Measurements from ENCODE around the gene RAB31. TPM values are rescaled to one million over a fixed set of nuclear protein-coding genes. Genes with fewer than 3 reads are reported as not detected.

The RAB31 gene
- total RNA-seq, 2 experiments from 2014 or later, result not detected

DNA sequence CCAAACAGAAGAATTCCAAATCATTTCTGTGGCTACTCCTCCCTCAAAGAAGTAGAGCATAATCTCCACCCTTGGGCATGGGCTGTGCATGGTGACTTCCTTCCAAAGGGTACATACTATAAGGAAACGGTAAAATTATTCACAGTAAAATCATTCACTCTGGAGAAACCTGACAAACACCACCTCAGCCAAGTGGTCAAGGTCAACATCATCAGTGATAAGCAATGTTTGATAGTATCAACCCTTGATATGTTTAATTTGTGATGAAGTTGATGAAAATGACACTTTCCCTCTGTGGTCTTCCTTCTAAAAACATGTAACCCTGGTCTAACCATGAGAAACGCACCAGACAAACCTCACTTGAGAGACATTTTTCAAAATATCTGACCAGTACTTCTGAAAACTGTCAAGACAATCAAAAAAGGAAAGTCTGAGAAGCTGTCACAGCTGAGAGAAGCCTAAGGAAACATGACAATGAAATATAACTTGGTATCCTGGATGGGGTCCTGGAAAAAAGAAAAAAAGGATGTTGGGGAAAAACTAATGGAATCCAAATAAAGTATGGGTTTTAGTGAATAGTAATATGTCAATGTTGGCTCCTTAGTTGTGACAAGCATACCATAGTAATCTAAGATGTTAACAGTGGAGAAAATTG, 168.2 kb downstream of the RAB31 start:
- no peaks in the 10 kb centered on the region for H3K36me3 Mint-ChIP-seq (ENCODE audit: low read depth)
- ATAC-seq (no peak), DNase-seq (no peak)
- H3K4me1 Mint-ChIP-seq (ENCODE audit: low read depth), result no peaks in the 10 kb centered on the region
- CTCF ChIA-PET, result no interaction called here
- H3K4me3 Mint-ChIP-seq, result no peak overlapping the region
- no peaks in the 10 kb centered on the region for H3K9me3 Mint-ChIP-seq (ENCODE audit: insufficient read depth)
- POLR2A ChIA-PET, result no interaction called here
- H3K27ac Mint-ChIP-seq, result no peak overlapping the region
- peaks cover under 1% of the 10 kb centered on the region for H3K27me3 Mint-ChIP-seq (ENCODE audit: low read depth)

DNA sequence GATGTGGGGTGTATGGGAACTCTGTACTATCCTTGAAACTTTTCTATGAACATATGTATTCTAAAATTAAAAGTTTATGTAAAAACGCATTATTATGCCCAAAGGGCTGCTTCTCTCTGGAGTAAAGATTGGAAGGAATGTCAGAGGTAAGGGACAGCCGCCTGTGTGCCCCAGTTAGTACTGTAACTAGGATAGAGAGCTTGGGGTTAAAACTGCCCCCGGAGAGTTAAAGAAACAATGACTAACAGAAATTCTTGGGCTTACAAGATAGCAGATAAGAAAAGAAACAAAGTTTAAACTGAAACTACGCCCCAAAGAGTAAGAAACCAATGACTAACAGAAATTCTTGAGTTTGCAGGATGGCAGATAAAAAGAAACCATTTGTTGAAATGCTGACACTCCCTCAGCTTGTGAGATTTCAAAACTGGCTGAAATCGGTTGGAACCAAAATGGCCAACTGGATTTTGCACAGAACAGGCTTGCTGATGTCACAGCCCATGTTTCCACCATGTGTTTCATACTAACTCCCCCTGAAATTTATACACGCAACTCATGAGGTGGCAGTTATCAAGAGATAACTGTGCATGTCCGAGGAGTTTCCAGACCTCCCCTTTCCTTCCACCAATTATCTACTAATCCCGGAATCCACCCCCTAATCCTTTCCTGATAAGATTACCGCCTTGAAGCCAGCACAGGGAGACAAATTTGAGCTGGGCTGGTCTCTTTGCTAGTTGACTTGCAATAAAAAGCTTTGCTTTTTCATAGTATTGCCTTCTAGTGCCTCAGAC, 169.0 kb downstream of the RAB31 start:
- POLR2A ChIA-PET, result no interaction called here
- ATAC-seq, result no peak
- DNase-seq, result no peak

DNA sequence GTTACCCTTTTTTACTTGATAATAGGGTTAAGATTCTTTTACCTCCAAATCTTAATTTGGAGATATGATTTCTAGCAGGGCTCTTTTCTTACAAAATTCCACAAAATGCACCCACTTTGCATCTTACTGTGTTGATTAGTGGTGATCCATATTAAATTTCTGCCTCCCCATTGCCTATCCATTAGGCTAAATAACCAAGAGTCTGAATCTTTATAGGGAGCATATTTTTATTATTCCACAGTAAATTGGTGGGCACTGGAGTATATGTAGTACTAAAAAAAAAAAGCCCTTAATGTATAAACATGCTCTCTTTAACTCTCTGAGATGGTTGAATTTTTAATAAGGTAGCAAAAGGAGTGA, 169.5 kb downstream of the RAB31 start:
- POLR2A ChIA-PET, result no interaction called here
- no peaks in the 10 kb centered on the region for H3K36me3 Mint-ChIP-seq (ENCODE audit: low read depth)
- H3K27me3 Mint-ChIP-seq (ENCODE audit: low read depth), result no peaks in the 10 kb centered on the region
- DNase-seq (no peak), ATAC-seq (no peak)
- no peak overlapping the region for H3K27ac Mint-ChIP-seq
- H3K4me3 Mint-ChIP-seq, result no peak overlapping the region
- CTCF ChIA-PET, result no interaction called here
- no peaks in the 10 kb centered on the region for H3K9me3 Mint-ChIP-seq (ENCODE audit: insufficient read depth)
- H3K4me1 Mint-ChIP-seq (ENCODE audit: low read depth), result no peaks in the 10 kb centered on the region

More for the DNA sequence above, 169.0 kb downstream of the RAB31 start:
- no peak overlapping the region for H3K27ac Mint-ChIP-seq
- H3K4me3 Mint-ChIP-seq, result no peak overlapping the region
- H3K27me3 Mint-ChIP-seq (ENCODE audit: low read depth), result no peaks in the 10 kb centered on the region
- no peaks in the 10 kb centered on the region for H3K9me3 Mint-ChIP-seq (ENCODE audit: insufficient read depth)
- no peaks in the 10 kb centered on the region for H3K4me1 Mint-ChIP-seq (ENCODE audit: low read depth)
- CTCF ChIA-PET, result no interaction called here
- H3K36me3 Mint-ChIP-seq (ENCODE audit: low read depth), result no peaks in the 10 kb centered on the region

DNA sequence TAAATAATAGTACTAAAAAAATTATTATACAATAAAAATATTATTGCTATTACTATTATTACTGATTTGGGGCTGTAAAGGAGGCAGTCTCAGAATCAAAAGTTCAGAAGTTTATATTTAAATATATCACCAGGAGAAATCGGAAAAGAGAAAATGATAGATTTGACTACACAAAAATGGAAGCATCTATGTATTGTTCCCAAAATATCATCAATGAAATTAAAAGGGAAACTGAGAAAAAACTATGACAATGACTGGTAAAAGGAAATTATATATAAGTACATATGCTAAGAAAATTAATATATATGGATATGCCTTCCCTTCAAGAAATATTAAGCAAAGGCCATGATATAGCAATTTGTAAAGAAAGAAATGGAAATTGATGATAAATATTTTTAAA, 170.0 kb downstream of the RAB31 start:
- Mint-ChIP-seq H3K36me3 (ENCODE audit: low read depth) (no peaks in the 10 kb centered on the region), H3K4me1 (ENCODE audit: low read depth) (no peaks in the 10 kb centered on the region), H3K4me3 (no peak overlapping the region), H3K27ac (no peak overlapping the region), H3K9me3 (ENCODE audit: insufficient read depth) (no peaks in the 10 kb centered on the region), H3K27me3 (ENCODE audit: low read depth) (no peaks in the 10 kb centered on the region)
- POLR2A ChIA-PET, result no interaction called here
- ATAC-seq (no peak), DNase-seq (no peak)
- CTCF ChIA-PET, result no interaction called here

DNA sequence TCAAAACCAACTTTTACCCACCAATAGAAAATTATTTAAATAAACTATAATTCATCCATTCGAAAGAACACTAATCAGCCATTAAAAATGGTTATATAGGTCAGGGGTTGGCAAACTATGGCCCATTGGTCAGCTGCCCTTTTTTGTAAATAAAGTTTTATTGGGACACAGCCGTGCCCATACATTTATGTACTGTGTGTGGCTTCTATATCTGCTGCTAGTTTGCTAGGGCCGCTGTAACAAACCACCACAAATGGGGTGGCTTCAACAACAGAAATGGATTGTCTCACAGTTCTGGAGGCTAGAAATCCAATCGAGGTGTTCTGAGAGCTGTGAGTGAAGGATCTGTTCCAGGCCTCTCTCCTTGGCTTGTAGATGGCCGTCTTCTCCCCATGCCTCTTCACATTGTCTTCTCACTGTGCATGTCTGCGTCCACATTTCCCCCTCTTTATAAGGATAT, 170.7 kb downstream of the RAB31 start:
- no peak overlapping the region for H3K4me3 Mint-ChIP-seq
- POLR2A ChIA-PET, result no interaction called here
- H3K4me1 Mint-ChIP-seq (ENCODE audit: low read depth), result no peaks in the 10 kb centered on the region
- ATAC-seq, result no peak
- no peak for DNase-seq
- H3K27me3 Mint-ChIP-seq (ENCODE audit: low read depth), result no peaks in the 10 kb centered on the region
- no peaks in the 10 kb centered on the region for H3K36me3 Mint-ChIP-seq (ENCODE audit: low read depth)
- CTCF ChIA-PET, result no interaction called here
- H3K27ac Mint-ChIP-seq, result no peak overlapping the region
- H3K9me3 Mint-ChIP-seq (ENCODE audit: insufficient read depth), result no peaks in the 10 kb centered on the region

DNA sequence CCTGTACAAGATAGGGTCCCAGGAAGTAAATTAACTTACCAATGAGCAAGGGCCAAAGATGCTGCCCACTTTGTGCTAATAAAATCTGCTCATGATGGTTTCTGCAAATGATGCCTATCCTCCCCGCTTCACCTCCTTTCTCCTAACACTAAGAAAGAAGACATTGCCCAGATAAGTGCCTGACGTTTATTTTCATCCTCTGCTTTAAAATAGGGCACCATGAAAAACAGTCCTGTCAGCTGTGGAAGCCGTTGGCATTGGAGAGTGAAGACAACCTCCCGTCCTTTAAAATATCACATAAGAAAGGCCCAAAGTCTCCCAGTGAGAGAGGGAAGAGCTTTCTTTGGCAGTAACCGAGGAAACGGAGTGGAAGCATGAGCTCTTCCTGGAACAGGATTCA, 176.0 kb downstream of the RAB31 start:
- DNase-seq, result no peak
- no peaks in the 10 kb centered on the region for H3K9me3 Mint-ChIP-seq (ENCODE audit: insufficient read depth)
- H3K36me3 Mint-ChIP-seq (ENCODE audit: low read depth), result no peaks in the 10 kb centered on the region
- POLR2A ChIA-PET, result no interaction called here
- CTCF ChIA-PET, result interaction anchor here (1.0 kb wide), 1 partner anchor 15 kb away, joined by 3 read pairs; no protein-coding TSS in a partner anchor
- no peak for ATAC-seq
- no peaks in the 10 kb centered on the region for H3K27me3 Mint-ChIP-seq (ENCODE audit: low read depth)
- no peaks in the 10 kb centered on the region for H3K4me1 Mint-ChIP-seq (ENCODE audit: low read depth)
- no peak overlapping the region for H3K27ac Mint-ChIP-seq
- H3K4me3 Mint-ChIP-seq, result no peak overlapping the region

DNA sequence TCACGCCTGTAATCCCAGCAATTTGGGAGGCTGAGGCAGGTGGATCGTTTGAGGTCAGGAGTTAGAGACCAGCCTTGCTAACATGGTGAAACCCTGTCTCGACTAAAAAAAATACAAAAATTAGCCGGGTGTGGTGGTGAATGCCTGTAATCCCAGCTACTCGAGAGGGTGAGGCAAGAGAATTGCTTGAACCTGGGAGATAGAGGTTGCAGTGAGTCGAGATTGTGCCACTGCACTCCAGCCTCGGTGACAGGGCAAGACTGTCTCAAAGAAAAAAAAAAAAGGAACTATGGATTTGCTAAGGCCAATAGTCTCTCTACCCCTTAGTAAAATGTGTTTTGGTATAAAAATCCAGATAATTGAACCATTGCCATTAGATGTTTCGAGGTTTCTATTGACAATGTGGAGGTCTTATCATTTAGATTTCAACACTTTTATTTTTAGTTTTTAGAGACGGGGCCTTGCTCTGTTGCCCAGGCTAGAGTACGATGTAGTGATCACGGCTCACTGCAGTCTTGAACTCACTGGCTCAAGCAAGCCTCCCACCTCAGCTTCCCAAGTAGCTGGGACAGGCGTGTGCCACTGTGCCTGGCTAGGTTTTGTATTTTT, 176.5 kb downstream of the RAB31 start:
- no peak overlapping the region for H3K27ac Mint-ChIP-seq
- no peak overlapping the region for H3K4me3 Mint-ChIP-seq
- H3K9me3 Mint-ChIP-seq (ENCODE audit: insufficient read depth), result no peaks in the 10 kb centered on the region
- no peaks in the 10 kb centered on the region for H3K4me1 Mint-ChIP-seq (ENCODE audit: low read depth)
- DNase-seq (no peak), ATAC-seq (no peak)
- no peaks in the 10 kb centered on the region for H3K36me3 Mint-ChIP-seq (ENCODE audit: low read depth)
- no peaks in the 10 kb centered on the region for H3K27me3 Mint-ChIP-seq (ENCODE audit: low read depth)
- ChIA-PET POLR2A (interaction anchor here (0.6 to 1.5 kb wide), 3 partner anchors 8 to 291 kb away, joined by 3 to 5 read pairs (median 4); partner anchors contain the start of gene VAPA), CTCF (interaction anchor here (1.0 kb wide), 1 partner anchor 14 kb away, joined by 3 read pairs; no protein-coding TSS in a partner anchor)

DNA sequence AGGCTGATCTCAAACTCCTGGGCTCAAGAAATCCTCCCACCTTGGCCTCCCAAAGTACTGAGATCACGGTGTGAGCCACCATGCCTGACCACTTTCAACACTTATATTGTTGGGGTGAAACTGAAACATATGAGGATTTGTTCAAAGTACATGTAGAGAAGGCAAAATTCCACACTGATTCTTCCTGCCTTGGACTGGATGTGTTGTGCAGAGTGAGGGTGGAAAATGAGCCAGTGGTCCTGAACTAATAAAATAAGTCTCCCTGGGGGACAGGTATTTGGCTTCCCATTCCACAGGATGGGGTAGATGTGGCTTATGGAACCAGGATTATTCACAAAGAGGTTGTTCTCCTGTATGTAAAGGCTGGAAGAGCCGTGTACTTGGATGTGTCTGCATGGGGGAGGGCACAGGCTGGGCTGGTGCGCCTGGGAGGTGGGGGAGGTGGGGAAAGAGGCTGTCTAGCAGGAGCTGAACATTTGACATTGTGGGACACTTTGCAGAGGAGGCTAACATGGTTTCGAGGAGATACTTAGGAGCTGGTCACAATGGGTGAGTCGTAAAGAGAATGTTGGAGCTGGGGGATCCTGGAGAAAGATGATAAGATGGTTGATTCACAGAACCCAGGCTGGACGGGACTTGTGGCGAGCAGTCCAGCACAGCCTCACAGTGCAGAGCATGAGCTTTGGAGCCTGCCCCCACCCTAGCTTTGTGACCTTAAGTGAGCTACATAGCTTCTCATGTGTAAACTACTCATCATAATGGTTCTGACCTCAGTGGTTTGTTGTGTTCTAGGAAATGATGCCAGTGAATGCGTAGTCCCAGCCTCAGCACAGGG, 177.3 kb downstream of the RAB31 start, which contains the start of gene TXNDC2:
TSS of gene TXNDC2 (plus strand) at position 804 of the 835 bp plus-strand sequence. CDS start 708 bp downstream, outside the sequence.
- CTCF ChIA-PET, result no interaction called here
- Mint-ChIP-seq H3K27ac (no peak within 1 kb of the TSS), H3K27me3 (ENCODE audit: low read depth) (no peaks in the 10 kb centered on the region), H3K9me3 (ENCODE audit: insufficient read depth) (no peaks in the 10 kb centered on the region), H3K4me1 (ENCODE audit: low read depth) (no peaks in the 10 kb centered on the region), H3K4me3 (no peak within 1 kb of the TSS), H3K36me3 (ENCODE audit: low read depth) (no peaks in the 10 kb centered on the region)
- no peak for DNase-seq
- no peak for ATAC-seq
- POLR2A ChIA-PET, result interaction anchor here (0.6 to 1.5 kb wide), 3 partner anchors 7 to 292 kb away, joined by 3 to 5 read pairs (median 4); partner anchors contain the start of gene VAPA

DNA sequence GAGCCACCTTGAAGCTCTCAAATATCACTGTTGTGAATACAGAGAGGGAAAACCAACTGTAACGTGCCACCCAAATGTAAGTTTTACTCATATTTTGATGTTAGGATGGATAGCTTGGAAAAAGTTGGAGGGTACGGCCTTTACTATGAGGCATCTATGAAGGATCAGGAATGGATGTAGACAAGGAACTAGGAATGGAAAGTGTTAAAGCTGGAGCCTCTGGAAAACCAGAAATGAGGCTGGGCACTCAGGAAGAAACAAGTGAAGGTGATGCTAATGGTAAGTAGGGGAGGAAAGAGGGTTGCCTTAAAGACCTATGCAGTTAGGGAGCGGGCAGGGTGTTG, 177.9 kb downstream of the RAB31 start:
- no peaks in the 10 kb centered on the region for H3K9me3 Mint-ChIP-seq (ENCODE audit: insufficient read depth)
- no peak overlapping the region for H3K27ac Mint-ChIP-seq
- H3K36me3 Mint-ChIP-seq (ENCODE audit: low read depth), result no peaks in the 10 kb centered on the region
- no peak overlapping the region for H3K4me3 Mint-ChIP-seq
- no peaks in the 10 kb centered on the region for H3K27me3 Mint-ChIP-seq (ENCODE audit: low read depth)
- ChIA-PET POLR2A (interaction anchor here (1.5 kb wide), 1 partner anchor 27 kb away, joined by 5 read pairs; the partner anchor contains the start of gene VAPA), CTCF (no interaction called here)
- no peaks in the 10 kb centered on the region for H3K4me1 Mint-ChIP-seq (ENCODE audit: low read depth)
- no peak for ATAC-seq
- no peak for DNase-seq

DNA sequence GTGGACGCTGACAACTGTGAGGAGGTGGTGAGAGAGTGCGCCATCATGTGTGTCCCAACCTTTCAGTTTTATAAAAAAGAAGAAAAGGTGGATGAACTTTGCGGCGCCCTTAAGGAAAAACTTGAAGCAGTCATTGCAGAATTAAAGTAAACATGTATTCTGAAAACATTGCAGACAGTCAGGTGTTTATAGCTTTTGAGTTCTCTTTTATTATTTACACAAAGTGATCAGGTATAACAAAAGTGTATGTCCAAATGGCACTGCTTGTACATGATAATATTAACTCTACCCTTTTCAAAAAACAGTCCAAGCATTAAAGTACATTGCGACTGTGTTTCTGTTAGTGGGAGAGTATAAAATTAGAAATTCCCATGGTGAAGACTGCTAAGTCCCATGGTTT, 179.9 kb downstream of the RAB31 start:
- CTCF ChIA-PET, result no interaction called here
- no peaks in the 10 kb centered on the region for H3K4me1 Mint-ChIP-seq (ENCODE audit: low read depth)

DNA sequence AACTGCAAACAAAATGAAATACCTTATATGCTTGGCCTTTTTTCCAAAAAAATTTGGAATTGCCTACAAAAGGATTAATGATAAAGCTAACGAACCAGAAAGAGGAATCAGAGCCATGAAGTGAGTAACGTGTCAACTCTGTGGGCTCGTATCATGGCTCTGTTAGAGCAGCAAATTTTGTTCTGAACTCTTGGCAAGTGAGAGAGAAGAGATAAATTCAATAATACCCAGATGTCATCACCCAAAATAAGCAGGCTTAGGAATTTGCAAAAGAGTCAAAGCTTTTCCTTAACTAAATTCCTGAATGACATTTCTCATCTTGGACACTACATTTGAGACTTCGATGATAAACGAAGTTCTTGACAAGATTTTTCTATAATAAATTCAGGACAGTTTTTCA, 182.1 kb downstream of the RAB31 start:
- DNase-seq (no peak), ATAC-seq (no peak)
- no peaks in the 10 kb centered on the region for H3K9me3 Mint-ChIP-seq (ENCODE audit: insufficient read depth)
- POLR2A ChIA-PET, result no interaction called here
- no peaks in the 10 kb centered on the region for H3K36me3 Mint-ChIP-seq (ENCODE audit: low read depth)
- H3K4me1 Mint-ChIP-seq (ENCODE audit: low read depth), result peaks cover 6% of the 10 kb centered on the region
- CTCF ChIA-PET, result no interaction called here
- H3K4me3 Mint-ChIP-seq, result no peak overlapping the region
- no peak overlapping the region for H3K27ac Mint-ChIP-seq
- H3K27me3 Mint-ChIP-seq (ENCODE audit: low read depth), result no peaks in the 10 kb centered on the region

More for the DNA sequence above, 179.9 kb downstream of the RAB31 start:
- Mint-ChIP-seq H3K27me3 (ENCODE audit: low read depth) (no peaks in the 10 kb centered on the region), H3K36me3 (ENCODE audit: low read depth) (no peaks in the 10 kb centered on the region), H3K9me3 (ENCODE audit: insufficient read depth) (no peaks in the 10 kb centered on the region), H3K4me3 (no peak overlapping the region), H3K27ac (no peak overlapping the region)
- DNase-seq (no peak), ATAC-seq (no peak)
- POLR2A ChIA-PET, result no interaction called here
